Ishikawa (cell line): ENCODE data around the gene RORC.

Experiments
- CEBPB ChIP-seq: IDR thresholded peaks from 2 replicates; pipeline ENCODE4 v1.6.1; 2012
- CREB1 ChIP-seq: IDR thresholded peaks from 2 replicates; pipeline ENCODE4 v1.6.1; 2012; ENCODE audit warnings: low read depth
- EP300 ChIP-seq: IDR thresholded peaks from 2 replicates; pipeline ENCODE4 v1.6.1; 2012; ENCODE audit warnings: borderline replicate concordance
- FOXM1 ChIP-seq: IDR thresholded peaks from 2 replicates; pipeline ENCODE4 v1.6.1; 2012; ENCODE audit warnings: low read depth, borderline replicate concordance
- MAX ChIP-seq: IDR thresholded peaks from 2 replicates; pipeline ENCODE4 v1.6.1; 2012
- RAD21 ChIP-seq: IDR thresholded peaks from 2 replicates; pipeline ENCODE4 v1.6.1; 2012; ENCODE audit warnings: low read depth
- REST ChIP-seq: IDR thresholded peaks from 2 replicates; pipeline ENCODE4 v1.6.1; 2012; ENCODE audit warnings: low read depth, mild to moderate bottlenecking
- TAF1 ChIP-seq: IDR thresholded peaks from 2 replicates; pipeline ENCODE4 v1.6.1; 2012; ENCODE audit warnings: low read depth, mild to moderate bottlenecking
- TEAD4 ChIP-seq: IDR thresholded peaks from 2 replicates; pipeline ENCODE4 v1.6.1; 2012
- YY1 ChIP-seq: IDR thresholded peaks from 2 replicates; pipeline ENCODE4 v1.6.1; 2012; ENCODE audit warnings: low read depth

GRCh38 chr1:151833172-151833900 lies 1.7 kb upstream of the RORC start:
- TF ChIP-seq CEBPB (no peak), EP300 (no peak), RAD21 (no peak), CREB1 (no peak), YY1 (no peak), FOXM1 (no peak), TAF1 (no peak), MAX (no peak), REST (no peak), TEAD4 (no peak)
